Stomach (tissue), 9 donors: Measurements from ENCODE around the gene DCLK1. TPM values are rescaled to one million over a fixed set of nuclear protein-coding genes. Genes with fewer than 3 reads are reported as not detected.
"Not testable (repeated sequence)": the region's sequence is repeated elsewhere in the genome, so short reads cannot be mapped to it uniquely, and the experiment has no call there.

Experiments
- DNase-seq, 2 donors: peaks; one replicate each; pipeline versions ENCODE4 v3.0.0 to v3.0.0-alpha.2; 2013 to 2019
- H3K27ac ChIP-seq, 5 donors: fragments of 200-600 bp in 4 of 5; sonication (generic) in 4 of 5; one replicate each; pipeline ENCODE4 v1.5.1; 2013 to 2019; ENCODE audit warnings: mild to moderate bottlenecking in 1 of 5, moderate library complexity in 1 of 5
- H3K27me3 ChIP-seq, 3 donors: fragments of 200-600 bp; sonication (generic); one replicate each; pipeline ENCODE4 v1.5.1; 2017 to 2019; ENCODE audit warnings: mixed run types in 1 of 3
- H3K36me3 ChIP-seq, 4 donors: fragments of 200-600 bp; sonication (generic); 1 replicate in 3 of 4; 2 replicates in 1 of 4; pipeline ENCODE4 v1.5.1; 2016 to 2019
- H3K4me1 ChIP-seq, 4 donors: fragments of 200-600 bp; sonication (generic); one replicate each; pipeline ENCODE4 v1.5.1; 2016 to 2019
- H3K4me3 ChIP-seq, 4 donors: fragments of 200-600 bp; sonication (generic) in 3 of 4; one replicate each; pipeline ENCODE4 v1.5.1; 2016 to 2019; ENCODE audit warnings: mild to moderate bottlenecking in 1 of 4
- H3K9me3 ChIP-seq, 4 donors: fragments of 200-600 bp; sonication (generic); one replicate each; pipeline ENCODE4 v1.5.1; 2016 to 2019
- EP300 ChIP-seq: sonication (generic); formaldehyde crosslinking; IDR thresholded peaks from one replicate; pipeline ENCODE4 v1.6.1; 2017; ENCODE audit warnings: antibody characterized with exemption
- POLR2A ChIP-seq, 4 donors: fragments of 450-650 bp; IDR thresholded peaks; one replicate each; pipeline ENCODE4 v1.6.1; 2016; ENCODE audit warnings: antibody characterized with exemption in 4 of 4, control low read depth in 2 of 4, mild to moderate bottlenecking in 1 of 4, moderate library complexity in 1 of 4
- POLR2AphosphoS5 ChIP-seq, 3 donors: sonication (generic); formaldehyde crosslinking; IDR thresholded peaks; one replicate each; pipeline ENCODE4 v1.6.1; 2016; ENCODE audit warnings: antibody characterized with exemption in 3 of 3
- WGBS, 5 donors: extraction: QIAGEN DNeasy Blood & Tissue Kit in 3 of 5; methylation state at CpG; one replicate each; pipeline versions ENCODE4 v1.1.5 to v1.1.7; 2013 to 2018; 5-methylcytosine and 5-hydroxymethylcytosine counted together
- intact Hi-C: fragments of 100-400 bp; cut with DNase I; formaldehyde crosslinking; loops from one replicate; pipeline ENCODE4 v1.15.1; 2023; ENCODE audit warnings: low total_unique reads
- polyA plus RNA-seq, 3 donors: library from polyadenylated mRNA; stranded (reverse); fragments of 200-250 nt; gene quantifications; one replicate each; pipeline ENCODE4 v1.2.3, GENCODE V29; 2013
- total RNA-seq, 5 donors: library from RNA; depleted of rRNA; stranded (reverse); fragments of >200 nt; gene quantifications; one replicate each; pipeline versions ENCODE4 v1.1.0 to v1.2.3, GENCODE V29; 2014 to 2016
- TF ChIP-seq, protein P1 (sequence below), 7 experiments: fragments of 450-650 bp in 4 of 7; fragments of 200-600 bp in 3 of 7; sonication (generic) in 3 of 7; IDR thresholded peaks; one replicate each; pipeline ENCODE4 v1.5.1; 2016 to 2019; ENCODE audit warnings: antibody characterized with exemption in 7 of 7, control low read depth in 2 of 7, mild to moderate bottlenecking in 1 of 7
- donor health status: healthy with polysubstance abuse.
- donor health status: Bipolar disorder and iron deficiency.
- donor health status: healthy.

The DCLK1 gene
- total and polyA plus RNA-seq, 8 donors: 0.68 to 36.7 (median 4.1) TPM

DNA sequence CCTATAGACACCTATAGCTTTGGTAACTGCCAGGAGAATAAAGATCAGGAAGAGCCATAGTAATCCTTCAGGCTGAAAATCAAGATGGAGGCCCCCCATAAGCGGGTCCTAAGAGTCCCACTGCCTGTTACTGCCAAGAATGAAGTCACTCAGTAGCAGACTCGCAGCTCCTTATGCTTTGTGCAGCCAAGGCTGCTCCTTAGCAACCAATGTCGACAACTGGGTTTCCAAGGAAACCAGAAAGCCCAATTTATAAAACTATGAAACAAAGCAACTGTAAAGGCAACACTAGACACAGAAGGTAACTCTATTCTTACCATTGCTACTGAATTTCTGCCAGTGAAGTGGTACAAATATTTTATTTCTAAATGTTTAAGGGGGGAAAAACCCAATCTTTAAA, 56.5 kb downstream of the DCLK1 start:
- H3K36me3 ChIP-seq: no peaks in the 10 kb centered on the region
- H3K4me1 ChIP-seq: no peaks in the 10 kb centered on the region
- DNase-seq: peak in 1 of 2 donors; percentile 81
- WGBS, 5 donors: 35 to 60% (median 48%) methylated on average over 3 of the region's 3 CpGs
- no peaks in the 10 kb centered on the region for H3K27me3 ChIP-seq
- no peak overlapping the region for H3K4me3 ChIP-seq
- intact Hi-C loops: no loop called here
- TF ChIP-seq, protein P1, sequence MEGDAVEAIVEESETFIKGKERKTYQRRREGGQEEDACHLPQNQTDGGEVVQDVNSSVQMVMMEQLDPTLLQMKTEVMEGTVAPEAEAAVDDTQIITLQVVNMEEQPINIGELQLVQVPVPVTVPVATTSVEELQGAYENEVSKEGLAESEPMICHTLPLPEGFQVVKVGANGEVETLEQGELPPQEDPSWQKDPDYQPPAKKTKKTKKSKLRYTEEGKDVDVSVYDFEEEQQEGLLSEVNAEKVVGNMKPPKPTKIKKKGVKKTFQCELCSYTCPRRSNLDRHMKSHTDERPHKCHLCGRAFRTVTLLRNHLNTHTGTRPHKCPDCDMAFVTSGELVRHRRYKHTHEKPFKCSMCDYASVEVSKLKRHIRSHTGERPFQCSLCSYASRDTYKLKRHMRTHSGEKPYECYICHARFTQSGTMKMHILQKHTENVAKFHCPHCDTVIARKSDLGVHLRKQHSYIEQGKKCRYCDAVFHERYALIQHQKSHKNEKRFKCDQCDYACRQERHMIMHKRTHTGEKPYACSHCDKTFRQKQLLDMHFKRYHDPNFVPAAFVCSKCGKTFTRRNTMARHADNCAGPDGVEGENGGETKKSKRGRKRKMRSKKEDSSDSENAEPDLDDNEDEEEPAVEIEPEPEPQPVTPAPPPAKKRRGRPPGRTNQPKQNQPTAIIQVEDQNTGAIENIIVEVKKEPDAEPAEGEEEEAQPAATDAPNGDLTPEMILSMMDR (IDR thresholded peaks at IDR 0.05): no peak
- TF ChIP-seq POLR2A (IDR thresholded peaks at IDR 0.05) (no peak), POLR2AphosphoS5 (IDR thresholded peaks at IDR 0.05) (no peak), EP300 (no peak)
- no peak overlapping the region for H3K27ac ChIP-seq
- no peaks in the 10 kb centered on the region for H3K9me3 ChIP-seq

DNA sequence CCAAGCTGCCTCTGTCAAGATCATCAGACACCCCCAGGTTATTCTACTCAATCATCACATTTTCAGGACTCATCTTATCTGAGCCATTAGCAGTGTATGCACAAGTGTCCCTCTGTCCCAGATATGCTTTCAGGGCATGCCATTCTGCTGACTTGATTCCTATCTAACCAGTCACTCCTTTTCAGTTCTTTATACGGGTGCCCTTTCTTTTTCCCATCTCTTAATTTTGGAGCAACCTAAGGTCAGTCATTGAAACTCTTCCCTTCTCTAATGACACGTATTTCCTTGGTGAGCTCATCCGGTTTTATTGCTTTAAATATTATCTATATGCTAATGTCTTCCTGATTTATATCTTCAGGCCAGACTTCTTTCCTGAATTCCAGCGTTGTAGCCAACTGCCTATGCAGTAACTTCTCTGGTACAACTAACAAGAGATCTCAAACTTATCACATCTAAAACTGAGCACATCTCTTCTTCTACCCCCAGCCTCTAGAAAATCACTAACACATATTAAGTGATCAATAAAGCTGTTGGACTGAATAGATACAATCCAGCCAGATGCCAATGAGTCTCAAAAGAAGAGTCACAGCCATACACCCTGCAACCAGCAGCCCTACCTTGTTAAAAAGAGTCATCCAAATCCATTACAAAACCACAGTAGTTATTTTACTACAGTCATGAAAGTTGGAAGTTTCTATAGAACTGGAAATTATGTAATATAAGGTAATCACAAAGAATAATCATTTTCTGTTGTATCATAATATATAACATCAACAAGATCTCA, 58.8 kb downstream of the DCLK1 start:
- no peaks in the 10 kb centered on the region for H3K4me1 ChIP-seq
- no peaks in the 10 kb centered on the region for H3K9me3 ChIP-seq
- no peak for TF ChIP-seq POLR2AphosphoS5 (IDR thresholded peaks at IDR 0.05)
- TF ChIP-seq, protein P1 (IDR thresholded peaks at IDR 0.05): no peak
- TF ChIP-seq EP300: no peak
- no peak for TF ChIP-seq POLR2A (IDR thresholded peaks at IDR 0.05)
- no peaks in the 10 kb centered on the region for H3K36me3 ChIP-seq
- 74 to 82% (median 77%) methylated on average over 4 of the region's 4 CpGs for WGBS, 5 donors
- DNase-seq: no peak
- no peak overlapping the region for H3K27ac ChIP-seq
- no peaks in the 10 kb centered on the region for H3K27me3 ChIP-seq
- no peak overlapping the region for H3K4me3 ChIP-seq
- intact Hi-C loops: no loop called here

DNA sequence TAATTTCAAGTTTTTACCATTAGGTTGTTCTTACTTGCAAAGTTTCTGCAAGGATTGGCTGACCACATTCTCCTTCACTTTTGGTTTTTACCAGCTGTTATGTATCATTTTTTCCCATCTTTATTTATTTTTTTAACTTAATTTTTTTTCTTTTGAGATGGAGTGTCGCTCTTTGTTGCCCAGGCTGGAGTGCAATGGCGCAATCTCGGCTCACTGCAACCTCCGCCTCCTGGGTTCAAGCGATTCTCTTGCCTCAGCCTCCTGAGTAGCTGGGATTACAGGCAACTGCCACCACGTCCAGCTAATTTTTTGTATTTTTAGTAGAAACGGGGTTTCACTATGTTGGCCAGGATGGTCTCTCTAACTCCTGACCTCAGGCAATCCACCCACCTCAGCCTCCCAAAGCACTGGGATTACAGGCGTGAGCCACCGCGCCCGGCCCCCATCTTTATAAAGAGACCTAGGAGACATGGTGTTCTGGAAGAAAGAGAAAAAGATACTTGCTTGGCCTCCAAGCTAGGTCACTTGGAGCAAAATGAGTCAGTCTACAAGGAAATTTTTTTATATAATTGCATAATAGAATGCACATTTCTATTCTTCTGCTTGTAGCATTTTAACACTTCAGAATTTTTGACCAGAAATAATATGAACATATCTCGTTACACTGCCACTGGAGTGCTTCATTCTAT, 60.5 kb downstream of the DCLK1 start:
- DNase-seq, H3K36me3 ChIP-seq, H3K9me3 ChIP-seq, H3K4me1 ChIP-seq, H3K27me3 ChIP-seq, H3K4me3 ChIP-seq, intact Hi-C loops: not testable (repeated sequence)
- H3K27ac ChIP-seq: peak overlapping the region in 3 of 5 donors; percentile 22 to 41 (median 31)
- WGBS, 5 donors: 84 to 93% (median 86%) methylated on average over 12 of the region's 12 CpGs

DNA sequence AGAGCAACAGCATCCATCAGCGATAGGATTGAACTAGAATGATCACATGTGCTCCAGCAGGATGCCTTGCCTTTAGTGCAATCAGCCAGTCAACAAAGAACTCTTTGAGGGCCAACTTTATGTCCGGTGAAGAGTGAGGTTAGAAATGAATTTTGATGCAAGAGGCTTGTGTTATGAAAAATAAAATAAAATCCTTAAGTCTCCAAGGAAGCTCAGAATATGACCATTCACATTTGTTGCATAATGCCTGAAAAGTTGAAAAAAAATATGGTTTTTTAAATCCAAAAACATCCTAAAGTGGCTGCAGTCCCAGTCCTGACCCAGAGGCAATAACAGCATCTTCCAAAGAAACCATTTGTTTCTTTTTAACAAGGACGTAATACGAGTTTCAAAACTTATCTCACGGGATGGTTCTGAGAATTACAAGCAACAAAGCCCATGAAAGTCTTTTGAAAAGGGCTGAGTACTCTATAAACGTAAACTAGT, 61.3 kb downstream of the DCLK1 start:
- 71 to 82% (median 75%) methylated on average over 6 of the region's 6 CpGs for WGBS, 5 donors
- TF ChIP-seq EP300 (no peak), POLR2A (IDR thresholded peaks at IDR 0.05) (no peak), POLR2AphosphoS5 (IDR thresholded peaks at IDR 0.05) (no peak)
- TF ChIP-seq, protein P1 (IDR thresholded peaks at IDR 0.05): no peak
- H3K27me3 ChIP-seq: no peaks in the 10 kb centered on the region
- peak overlapping the region in 3 of 5 donors; percentile 22 to 41 (median 31) for H3K27ac ChIP-seq
- no peaks in the 10 kb centered on the region for H3K4me1 ChIP-seq
- intact Hi-C loops: no loop called here
- no peak overlapping the region for H3K4me3 ChIP-seq
- H3K9me3 ChIP-seq: no peaks in the 10 kb centered on the region
- DNase-seq: peak in 1 of 2 donors; percentile 75
- no peaks in the 10 kb centered on the region for H3K36me3 ChIP-seq
